Measurements from ENCODE around the gene MSANTD7.
A peak's percentile ranks its signal among the peaks of the same experiment; 100 is the strongest.
"Not testable (repeated sequence)": the region's sequence is repeated elsewhere in the genome, so short reads cannot be mapped to it uniquely, and the experiment has no call there.

MSANTD7 gene

DNA sequence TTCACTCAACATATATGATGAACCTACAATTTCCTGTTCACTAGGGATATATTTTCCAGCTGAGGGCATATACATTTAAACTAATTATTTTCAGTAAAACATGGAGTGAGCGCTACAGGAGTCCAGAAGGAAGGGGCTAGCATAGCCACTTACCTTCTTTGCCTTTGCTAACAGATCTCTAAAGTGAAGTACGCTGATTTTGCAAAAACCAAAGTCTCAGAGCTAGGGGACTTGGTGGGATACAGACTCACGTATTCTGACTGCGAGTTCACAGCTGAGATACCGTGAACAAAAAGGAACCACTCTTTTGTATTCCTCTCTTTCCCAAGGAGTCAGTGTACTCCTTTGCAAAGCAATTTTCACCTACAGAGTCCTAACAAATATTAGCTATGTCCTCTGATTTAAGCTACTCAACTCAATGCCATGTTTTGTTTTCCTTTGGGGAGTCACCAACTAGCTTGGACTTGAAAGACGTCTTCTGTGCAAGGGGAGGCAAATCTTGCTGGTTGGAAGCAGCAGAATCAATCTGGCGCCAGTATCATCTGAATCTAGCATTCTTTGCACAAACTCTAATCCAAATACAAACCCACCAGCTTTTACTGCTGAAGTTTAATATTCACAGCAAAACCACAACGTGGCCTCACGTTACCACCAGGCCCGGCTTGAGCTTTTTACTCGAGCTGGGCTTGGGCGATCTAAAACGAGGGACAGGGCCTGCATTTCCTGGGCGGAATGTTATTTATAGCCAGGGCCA, 926 bp upstream of the MSANTD7 start:
- no peak for DNase-seq (ENCODE audit: low spot score)

DNA sequence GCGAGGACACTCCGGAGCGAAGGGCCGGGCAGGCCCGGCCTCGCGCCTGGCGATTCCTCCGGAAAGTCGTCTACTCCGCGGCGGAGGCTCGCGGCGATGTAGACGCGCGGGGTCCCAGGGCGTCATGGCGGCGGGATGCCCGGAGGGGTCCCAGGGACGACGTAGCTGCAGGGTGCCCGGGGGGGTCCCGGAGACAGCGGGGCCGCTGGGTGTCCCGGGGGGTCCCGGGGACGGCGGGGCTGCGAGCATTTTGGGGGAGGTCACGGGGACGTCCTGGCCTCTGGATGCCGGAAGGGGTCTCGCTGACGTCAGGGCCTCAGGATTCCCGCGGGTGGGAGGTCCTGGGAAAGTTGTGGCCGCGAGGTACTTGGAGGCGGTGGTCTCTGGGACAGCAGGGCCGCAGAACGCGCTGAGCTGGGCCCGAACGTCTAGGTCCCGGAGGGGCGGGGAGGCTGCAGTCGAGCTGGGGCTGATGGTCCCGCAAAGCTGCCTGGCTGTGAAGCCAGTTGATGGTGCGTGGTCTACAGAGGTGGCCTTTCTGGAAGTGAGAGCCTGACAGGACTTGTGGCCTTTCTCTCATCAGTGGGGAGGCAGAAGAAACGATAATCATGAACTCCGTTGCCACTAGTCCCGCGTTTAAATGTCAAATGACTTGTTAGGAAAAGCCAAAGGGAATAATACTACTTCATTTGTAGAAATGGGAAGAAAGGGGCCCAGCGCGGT, 637 bp downstream of the MSANTD7 start:
- peak; percentile 39 for DNase-seq (ENCODE audit: low spot score)

DNA sequence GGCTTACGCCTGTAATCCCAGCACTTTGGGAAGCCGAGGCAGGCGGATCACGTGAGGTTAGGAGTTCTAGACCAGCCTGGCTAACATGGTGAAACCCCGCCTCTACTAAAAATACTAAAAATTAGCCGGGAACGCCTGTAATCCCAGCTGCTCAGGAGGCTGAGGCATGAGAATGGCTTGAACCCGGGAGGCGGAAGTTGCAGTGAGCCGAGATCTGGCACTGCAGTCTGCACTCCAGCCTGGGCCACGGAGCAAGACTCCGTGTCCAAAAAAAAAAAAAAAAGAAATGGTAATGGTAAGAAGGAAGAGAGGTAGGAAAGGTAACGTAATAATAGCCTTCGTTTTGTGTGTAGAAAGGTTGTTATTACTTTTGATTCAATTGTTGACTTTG, 1.2 kb downstream of the MSANTD7 start:
- no peak for DNase-seq (ENCODE audit: low spot score)

DNA sequence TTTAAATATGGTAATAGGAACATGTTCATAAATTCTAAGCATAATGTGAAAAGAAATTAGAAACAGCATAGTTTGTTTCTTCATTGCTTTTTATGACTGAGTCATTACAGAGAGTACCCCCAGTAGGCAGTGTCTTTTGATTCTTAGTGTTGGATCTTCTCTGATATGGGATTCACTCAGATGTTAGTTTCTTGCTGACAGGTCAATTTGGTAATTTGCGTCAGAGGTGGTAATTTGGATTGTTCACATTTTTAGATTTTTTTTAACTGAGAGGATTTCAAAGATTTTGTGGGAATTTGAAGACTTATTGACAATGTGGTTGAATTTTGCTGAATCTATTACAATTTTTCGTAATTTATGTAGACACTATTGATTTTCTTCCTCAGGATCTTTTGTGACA, 2.1 kb downstream of the MSANTD7 start:
- DNase-seq (ENCODE audit: low spot score): no peak

DNA sequence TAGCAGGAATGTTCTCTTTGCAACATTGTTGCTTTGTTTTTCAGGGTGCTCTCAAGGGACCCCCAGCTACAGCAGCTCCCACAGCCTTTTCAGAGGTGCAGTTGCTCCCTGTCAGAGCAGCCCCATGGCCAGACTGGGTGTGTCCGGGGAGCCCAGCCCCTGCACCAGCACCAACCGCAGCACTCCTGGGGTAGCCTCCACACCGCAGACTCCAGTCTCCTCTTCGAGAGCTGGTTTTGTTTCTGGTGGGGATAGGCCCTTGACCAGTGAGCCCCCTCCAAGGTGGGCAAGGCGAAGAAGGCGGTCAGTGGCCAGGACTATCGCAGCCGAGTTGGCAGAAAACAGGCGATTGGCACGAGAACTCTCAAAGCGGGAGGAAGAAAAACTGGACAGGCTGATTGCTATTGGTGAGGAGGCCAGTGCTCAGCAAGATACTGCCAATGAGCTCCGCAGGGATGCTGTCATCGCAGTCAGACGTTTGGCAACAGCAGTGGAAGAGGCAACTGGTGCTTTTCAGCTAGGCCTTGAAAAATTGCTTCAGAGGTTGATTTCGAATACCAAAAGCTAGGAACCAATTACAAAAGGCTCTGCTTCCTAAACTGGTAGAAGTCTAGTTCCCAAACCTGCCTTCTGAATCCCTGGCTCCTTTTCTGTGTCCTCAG, 5.4 kb downstream of the MSANTD7 start:
- DNase-seq (ENCODE audit: low spot score): no peak

DNA sequence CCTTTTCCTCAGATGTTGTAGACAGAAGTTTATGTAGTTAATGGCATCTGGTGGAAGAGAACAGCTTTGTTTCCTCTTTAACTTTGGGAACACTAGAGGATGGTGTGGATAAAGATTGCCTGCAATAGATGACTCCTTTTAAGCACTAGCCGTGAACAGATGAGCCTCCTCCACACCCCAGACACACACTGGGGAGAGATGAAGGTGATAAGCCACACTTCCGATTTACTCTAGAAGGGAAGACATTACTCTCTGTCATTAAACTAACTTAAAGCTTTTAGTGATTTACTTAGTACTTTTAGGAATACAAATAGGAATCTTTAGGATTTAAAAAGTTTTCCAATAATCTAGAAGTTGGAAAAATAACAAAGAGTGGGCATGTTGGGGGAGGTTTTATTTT, 6.8 kb downstream of the MSANTD7 start:
- no peak for DNase-seq (ENCODE audit: low spot score)

DNA sequence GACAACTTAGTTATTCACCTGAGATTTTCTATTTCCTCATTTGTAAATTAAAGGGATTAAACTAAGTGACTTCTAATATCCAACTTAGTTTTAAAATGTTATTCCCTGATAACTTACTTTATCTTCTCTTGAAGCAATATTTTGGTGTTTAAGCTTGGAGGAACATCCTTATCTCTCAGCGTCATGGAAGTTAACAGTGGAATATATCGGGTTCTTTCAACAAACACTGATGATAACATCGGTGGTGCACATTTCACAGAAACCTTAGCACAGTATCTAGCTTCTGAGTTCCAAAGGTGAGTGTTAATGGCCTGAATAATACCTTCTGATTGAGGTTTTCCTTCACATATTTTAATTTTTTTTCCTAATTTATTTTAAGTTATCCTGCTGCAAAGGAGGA, 14.1 kb downstream of the MSANTD7 start:
- no peak for DNase-seq (ENCODE audit: low spot score)

DNA sequence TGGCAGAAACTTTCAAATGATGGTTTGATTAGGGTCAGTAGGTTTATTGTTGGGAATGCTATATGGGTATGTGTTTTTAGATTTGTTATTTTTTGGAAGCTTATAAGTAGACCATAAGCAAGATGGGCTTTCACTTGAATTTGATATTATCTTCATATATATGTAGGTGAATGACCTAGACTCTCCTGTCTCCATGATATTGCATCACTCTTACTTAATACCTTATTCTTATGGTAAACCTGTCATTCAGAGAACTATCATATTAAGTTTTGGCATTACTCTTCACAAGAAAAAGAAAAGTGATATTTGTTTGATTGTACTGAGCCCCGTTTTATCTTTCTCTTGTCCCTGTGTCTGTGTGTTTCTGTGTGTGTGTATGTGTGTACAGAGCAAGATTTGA, 17.3 kb downstream of the MSANTD7 start:
- DNase-seq (ENCODE audit: low spot score): no peak

DNA sequence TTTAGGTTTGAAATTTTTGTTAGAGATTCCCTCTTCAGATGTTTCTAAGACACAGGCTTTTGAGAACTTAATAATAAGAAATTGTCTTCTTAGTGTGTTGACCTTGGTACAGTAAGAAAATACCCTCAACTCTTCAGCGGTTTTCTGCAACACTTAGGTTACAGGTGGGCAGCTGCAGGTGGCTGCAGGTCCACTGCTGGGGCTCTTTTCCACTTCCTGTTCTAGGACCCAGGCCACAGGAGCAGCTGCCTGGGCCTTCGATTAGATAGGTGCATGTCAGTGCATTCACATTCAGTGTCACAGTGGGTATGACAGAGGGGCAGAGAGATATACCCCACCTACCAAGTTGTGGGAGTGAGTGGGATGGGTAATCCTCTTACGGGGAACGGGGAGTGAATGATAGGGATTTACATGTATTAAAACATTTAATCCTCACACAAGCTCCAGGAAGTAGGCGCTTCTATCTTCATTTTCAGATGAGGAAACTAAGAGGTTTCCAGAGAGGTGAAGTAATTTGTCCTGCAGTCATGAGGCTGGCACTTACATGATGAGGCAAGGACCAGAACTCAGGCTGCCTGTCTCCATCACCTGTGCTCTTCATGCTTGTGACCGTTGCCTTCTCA, 20.3 kb downstream of the MSANTD7 start:
- DNase-seq (ENCODE audit: low spot score): no peak

DNA sequence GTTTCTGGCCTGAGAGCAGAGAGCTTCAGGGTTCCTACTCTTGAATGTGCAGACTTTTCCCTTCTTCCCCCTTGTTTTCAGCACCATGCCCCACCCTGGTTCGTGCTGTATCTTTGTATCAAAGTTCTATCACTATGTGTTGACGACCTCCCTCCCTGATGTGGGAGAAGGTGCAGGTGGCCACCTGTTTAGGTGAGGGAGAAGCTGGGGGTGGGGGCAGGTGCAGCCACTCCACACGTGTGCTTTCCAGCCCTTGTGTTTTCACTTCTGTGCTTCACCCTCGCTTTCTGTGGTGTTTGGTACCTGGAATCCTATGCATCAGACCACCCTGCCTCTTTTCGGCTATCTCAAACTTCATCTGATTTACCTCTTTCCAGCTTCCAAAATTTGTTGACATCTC, 20.9 kb downstream of the MSANTD7 start:
- DNase-seq (ENCODE audit: low spot score): no peak

DNA sequence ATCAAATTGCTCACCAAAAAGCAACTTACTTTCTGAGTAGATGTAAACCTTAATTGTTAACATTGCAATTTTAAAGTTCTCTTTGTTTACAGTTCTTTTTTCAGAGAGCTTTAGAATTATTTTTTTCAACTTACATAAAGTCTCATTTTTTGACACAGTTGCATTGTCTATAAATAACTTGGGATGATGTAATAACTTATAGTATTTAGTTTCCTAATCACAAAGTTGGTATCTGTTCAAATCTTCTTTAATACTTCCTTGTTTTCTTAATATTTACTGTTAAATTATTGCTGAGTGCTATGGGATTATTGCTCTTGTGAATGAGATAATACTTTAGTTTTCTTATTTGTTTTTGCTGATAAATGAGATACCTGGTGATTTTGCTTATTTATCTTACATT, 21.7 kb downstream of the MSANTD7 start:
- no peak for DNase-seq (ENCODE audit: low spot score)

DNA sequence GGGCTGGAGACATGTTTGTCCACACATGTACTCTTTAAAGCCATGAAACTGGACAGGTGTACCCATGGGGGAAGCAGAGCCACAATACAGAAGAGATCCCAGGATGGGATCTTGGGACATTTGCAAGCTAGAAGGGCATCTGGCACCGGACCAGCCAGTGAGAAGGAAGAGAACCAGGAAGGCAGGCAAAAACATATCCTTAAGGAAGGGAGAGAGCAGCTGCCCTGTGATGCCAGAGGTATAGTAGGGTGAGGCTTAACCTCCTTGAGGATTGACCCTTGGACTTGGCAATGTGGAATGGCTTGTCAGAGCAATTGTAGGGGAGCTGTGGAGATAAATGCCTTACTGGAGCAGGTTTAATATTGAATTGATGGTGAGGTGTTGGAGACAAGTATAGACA, 22.7 kb downstream of the MSANTD7 start:
- no peak for DNase-seq (ENCODE audit: low spot score)

DNA sequence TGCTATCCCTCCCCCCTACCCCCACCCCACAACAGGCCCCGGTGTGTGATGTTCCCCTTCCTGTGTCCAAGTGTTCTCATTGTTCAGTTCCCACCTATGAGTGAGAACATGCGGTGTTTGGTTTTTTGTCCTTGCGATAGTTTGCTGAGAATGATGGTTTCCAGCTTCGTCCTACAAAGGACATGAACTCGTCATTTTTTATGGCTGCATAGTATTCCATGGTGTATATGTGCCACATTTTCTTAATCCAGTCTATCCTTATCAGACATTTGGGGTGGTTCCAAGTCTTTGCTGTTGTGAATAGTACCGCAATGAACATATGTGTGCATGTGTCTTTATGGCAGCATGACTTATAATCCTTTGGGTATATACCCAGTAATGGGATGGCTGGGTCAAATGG, 26.4 kb downstream of the MSANTD7 start:
- DNase-seq (ENCODE audit: low spot score): not testable (repeated sequence)

DNA sequence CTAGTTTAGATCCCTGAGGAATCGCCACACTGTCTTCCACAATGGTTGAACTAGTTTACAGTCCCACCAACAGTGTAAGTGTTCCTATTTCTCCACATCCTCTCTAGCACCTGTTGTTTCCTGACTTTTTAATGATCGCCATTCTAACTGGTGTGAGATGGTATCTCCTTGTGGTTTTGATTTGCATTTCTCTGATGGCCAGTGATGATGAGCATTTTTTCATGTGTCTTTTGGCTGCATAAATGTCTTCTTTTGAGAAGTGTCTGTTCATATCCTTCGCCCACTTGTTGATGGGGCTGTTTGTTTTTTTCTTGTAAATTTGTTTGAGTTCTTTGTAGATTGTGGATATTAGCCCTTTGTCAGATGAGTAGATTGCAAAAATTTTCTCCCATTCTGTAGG, 26.8 kb downstream of the MSANTD7 start:
- DNase-seq (ENCODE audit: low spot score): not testable (repeated sequence)

DNA sequence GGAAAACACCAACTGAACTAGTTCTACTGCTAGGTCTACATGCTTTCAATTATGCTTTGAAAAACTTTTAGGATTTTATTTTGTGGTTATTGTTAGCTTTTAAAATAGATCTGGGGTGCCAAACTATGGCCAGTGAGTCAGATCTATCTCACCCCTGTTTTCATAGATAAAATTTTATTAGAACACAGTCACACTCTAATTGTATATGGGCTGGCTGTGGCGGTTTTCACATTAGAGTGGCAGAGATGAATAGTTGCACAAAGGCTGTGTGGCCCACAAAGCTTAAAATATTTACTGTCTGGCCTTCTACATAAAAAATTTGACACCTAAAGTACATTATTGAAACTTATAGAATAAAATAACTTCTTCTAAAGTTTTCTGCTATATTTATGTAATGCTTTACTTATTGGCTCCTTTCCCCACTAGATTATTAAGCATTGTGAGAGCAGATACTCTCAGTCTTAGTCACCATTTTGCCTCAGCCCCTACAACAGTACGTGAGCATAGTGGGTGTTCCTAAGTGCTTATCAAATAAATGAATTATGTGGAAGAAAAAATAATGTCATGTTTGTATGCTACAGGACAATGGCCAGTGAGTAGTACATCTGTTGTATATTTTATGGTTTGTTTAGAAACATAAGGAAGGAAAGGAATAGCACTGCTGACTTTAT, 35.1 kb downstream of the MSANTD7 start:
- DNase-seq (ENCODE audit: low spot score): no peak

DNA sequence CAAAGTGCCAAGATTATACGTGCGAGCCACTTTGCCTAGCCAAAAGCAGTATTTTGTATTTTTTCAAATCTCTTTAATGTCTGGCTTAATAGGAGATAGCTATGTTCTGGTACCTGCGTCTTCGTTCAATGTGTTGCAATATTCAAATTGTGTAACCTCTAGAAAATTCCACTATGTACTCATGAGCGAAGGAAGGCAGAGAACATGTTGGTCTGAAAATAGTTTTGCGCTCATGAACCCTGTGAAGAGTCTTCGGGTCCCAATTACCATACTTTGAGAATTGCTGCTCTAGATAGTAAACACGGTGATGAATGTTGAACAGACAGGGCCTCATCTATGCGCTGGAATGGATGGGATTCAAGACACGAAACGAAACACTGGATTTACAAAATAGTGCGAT, 37.8 kb downstream of the MSANTD7 start:
- no peak for DNase-seq (ENCODE audit: low spot score)

DNA sequence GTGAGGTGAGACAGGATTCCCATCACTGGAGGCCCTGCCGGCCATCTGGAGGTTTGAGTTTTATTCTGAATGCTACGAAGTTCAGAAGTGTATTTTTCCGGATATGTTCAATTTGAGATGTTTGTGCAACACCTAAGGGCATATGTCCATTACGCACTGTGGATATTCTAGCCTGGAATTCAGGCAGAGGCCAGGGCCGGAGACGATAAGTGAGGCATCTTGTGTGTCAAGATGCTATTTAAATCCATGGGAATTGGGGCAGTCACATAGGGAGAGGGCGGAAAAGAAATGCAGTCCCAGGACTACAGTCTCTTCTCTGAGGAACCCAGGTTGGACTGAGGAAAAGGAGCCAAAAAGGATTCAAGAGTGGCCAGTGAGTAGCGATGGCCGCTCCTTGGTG, 38.7 kb downstream of the MSANTD7 start:
- DNase-seq (ENCODE audit: low spot score): no peak

DNA sequence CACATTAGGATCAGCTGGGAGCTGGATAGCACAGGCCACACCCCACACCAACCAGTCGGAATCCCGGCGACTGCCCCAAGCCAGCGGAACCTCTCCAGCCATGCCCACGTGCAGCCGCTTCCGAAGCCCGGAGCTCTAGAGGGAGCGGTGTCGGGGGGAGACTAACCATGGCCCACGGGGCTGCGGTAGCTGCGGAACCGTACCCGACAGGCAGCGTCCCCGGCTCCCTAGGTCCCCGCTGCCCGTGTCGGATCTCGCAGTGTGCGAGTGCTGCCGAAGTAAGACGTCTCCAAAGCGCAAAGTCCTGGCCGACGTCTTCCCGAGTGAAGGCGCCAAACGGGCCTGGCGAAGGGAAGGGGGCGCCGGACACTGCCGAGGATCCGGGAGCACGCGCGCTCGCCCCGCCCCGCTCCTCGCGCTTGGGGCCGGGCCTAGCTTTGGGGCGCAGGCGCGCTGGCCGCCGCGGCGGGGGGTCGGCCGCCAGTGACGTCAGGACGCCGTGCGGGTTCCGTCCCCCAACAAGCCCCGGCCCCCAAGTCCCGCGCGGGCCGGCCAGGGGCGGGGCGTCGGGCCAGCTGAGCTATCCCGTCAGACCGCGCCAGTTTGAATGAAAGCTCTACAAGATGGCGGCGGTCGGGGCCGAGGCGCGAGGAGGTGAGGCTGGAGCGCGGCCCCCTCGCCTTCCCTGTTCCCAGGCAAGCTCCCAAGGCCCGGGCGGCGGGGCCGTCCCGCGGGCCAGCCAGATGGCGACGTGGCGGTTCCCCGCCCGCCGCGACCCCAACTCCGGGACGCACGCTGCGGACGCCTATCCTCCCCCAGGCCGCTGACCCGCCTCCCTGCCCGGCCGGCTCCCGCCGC, 40.4 kb downstream of the MSANTD7 start, which contains the start of gene SUV39H2:
Gene SUV39H2, plus strand, starts transcription at position 601 of the 858 bp plus-strand sequence. Its CDS starts 23 bp downstream, at position 624.
- DNase-seq (ENCODE audit: low spot score): peak; percentile 95

DNA sequence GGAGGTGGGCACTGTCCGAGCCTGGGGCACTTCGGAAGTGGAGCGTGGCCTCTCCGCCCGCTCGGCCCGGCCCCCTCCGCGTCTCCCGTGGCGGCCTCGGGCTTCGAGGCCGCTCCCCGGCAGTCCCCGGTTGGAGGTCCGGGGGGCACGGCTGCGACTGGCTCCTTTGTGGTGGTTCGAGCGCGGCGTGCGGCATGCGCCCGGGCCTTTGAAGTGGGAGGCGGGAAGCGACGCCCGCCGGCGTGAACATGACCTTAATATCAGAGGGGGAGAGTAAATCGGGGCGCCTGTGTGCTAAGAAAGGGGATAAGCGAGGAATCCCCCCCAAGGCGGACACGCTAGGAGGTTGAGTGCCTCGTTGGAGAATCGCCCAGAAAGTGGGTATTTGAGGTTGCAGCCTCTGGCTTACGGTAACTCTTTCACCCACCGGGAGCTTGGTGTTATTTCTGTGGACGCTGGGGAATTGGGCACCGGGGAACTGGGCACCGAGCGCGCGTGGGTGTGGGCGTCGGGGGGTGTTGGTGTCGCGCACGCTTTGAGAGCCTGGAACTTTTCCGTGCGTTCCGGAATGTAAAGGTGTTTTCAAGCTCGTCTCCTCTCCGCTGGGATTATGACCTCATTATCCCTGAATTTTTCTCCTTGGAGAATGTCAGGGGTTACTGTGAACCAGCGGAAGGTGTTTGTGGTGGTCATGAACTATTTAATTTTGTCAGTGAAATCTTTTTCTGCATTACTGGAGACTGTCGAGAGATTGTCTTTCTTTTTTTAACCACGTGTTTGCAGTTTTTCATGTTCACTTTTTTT, 41.2 kb downstream of the MSANTD7 start:
- DNase-seq (ENCODE audit: low spot score): peak; percentile 40

DNA sequence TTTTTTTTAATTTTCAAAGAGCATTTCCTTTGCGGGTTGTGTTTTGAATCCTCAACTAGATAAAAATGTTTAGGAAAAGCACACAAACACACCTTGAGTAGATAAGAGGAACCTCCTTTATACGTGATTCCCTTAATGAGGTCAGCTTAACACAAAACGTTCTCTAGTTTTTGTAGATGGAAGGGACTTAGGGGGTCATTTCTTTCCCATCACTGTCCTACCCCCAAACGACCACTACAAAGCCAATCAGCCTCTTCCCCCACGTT, 41.8 kb downstream of the MSANTD7 start:
- peak; percentile 16 for DNase-seq (ENCODE audit: low spot score)

DNA sequence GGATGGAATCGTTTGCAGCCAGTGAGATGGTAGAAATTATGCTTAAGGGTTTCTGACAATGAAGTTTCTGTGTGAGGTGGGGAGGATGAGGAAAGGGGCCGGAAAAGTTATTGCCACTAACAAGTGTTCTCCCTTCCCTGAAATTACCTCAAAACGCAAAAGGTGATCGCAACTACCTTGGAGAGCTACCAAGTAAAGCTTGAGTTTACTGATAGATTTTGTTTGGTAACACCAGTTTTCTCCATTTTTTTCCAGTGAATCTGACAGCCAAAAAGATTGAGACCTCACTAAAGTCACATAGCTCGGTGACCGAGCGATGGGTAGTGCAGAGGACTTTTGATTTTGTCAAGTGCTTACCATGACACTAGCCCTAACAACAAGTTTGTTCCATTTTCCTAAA, 42.1 kb downstream of the MSANTD7 start:
- no peak for DNase-seq (ENCODE audit: low spot score)

Measured in HuH-7.5 (cell line).